ENCODE measurements around the gene ZNF639. TPM values are rescaled to one million over a fixed set of nuclear protein-coding genes. Genes with fewer than 3 reads are reported as not detected.

The ZNF639 gene
- total and polyA plus RNA-seq, 10 of the 15 experiments (the other 5 are each of a cell fraction or from before 2014, with no cell fraction given): 16.3 to 61.2 (median 35.3) TPM

GRCh38 chr3:179363332-179363731, 40.5 kb downstream of the ZNF639 start:
- Histone ChIP-seq H3K36me3 (ENCODE audit: control insufficient read depth in 2 of 2, insufficient read depth in 2 of 2, low read length in 1 of 2) (peaks cover 6 to 36% of the 10 kb centered on the region in 2 experiments), H2AFZ (ENCODE audit: control insufficient read depth, low read depth, low read length) (no peak overlapping the region), H3K4me2 (ENCODE audit: control insufficient read depth, insufficient read depth) (no peak overlapping the region), H3K9me3 (replicated peaks; ENCODE audit: control insufficient read depth, insufficient read depth, low read length) (no peaks in the 10 kb centered on the region), H3K27ac (ENCODE audit: control insufficient read depth, insufficient read depth) (no peak overlapping the region), H3K79me2 (ENCODE audit: control insufficient read depth, insufficient read depth, low read length) (no peaks in the 10 kb centered on the region), H3K27me3 (replicated peaks in 1 of 2; ENCODE audit: control insufficient read depth in 2 of 2, insufficient read depth in 2 of 2, low read length in 1 of 2) (no peaks in the 10 kb centered on the region), H3K4me3 (no peak overlapping the region), H3K9ac (ENCODE audit: control insufficient read depth, insufficient read depth, low read length) (no peak overlapping the region), H3K4me1 (ENCODE audit: control insufficient read depth, insufficient read depth, low read length) (no peaks in the 10 kb centered on the region), H4K20me1 (ENCODE audit: control insufficient read depth, insufficient read depth) (no peaks in the 10 kb centered on the region)
- RAD21 ChIA-PET (ENCODE audit: unreplicated experiment): interaction anchor here (1.4 kb wide), 1 partner anchor 14 kb away, joined by 6 read pairs; no protein-coding TSS in a partner anchor
- FAIRE-seq (no peak), ATAC-seq (no peak), DNase-seq (ENCODE audit: low read depth, low spot score) (no peak)
- no TSS peak for BruUV-seq (replicated peaks)
- POLR2A ChIA-PET: interaction anchor here (0.7 kb wide), 1 partner anchor 17 kb away, joined by 3 read pairs; no protein-coding TSS in a partner anchor
- WGBS (ENCODE audit: insufficient coverage, insufficient replicate concordance, low lambda C conversion rate, missing lambda C conversion rate): 96% methylated on average over 5 of the region's 5 CpGs
- CTCF ChIA-PET: interaction anchor here (1.5 kb wide), 1 partner anchor 42 kb away, joined by 3 read pairs; no protein-coding TSS in a partner anchor
- intact Hi-C loops (cut with micrococcal nuclease; ENCODE audit: unreplicated experiment): no loop called here
- SMC1A ChIA-PET (ENCODE audit: uncharacterized antibody, unreplicated experiment): interaction anchor here (1.3 to 1.6 kb wide), 4 partner anchors 12 to 42 kb away, joined by 3 to 6 read pairs (median 6); no protein-coding TSS in a partner anchor
- in situ Hi-C loops (cut with MboI): no loop called here
- TF ChIP-seq TBL1XR1 (IDR thresholded peaks at IDR 0.05; ENCODE audit: low read depth, low read length) (no peak), PAX8 (IDR thresholded peaks at IDR 0.05) (no peak), SMC3 (IDR thresholded peaks at IDR 0.05; ENCODE audit: borderline replicate concordance, low read length) (no peak)

DNA sequence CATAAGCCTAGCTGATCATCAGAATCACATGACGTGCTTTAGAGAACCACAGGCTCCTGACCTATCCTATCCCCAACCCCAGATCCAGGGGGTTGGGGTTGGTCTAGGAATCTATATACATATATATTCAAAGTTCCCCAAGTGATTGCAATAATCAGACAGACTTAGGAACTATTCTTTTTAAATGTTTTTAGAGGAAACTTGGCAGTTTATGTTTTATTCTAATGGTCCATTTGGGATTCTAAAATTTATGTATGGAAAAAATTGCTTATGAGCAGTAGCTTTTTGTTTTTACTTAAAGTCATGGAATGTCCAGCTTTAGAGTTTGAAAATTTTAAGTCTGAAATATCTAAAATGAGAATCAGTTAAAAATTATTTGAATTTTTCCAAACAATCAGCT, 46.8 kb downstream of the ZNF639 start:
- SMC1A ChIA-PET (ENCODE audit: uncharacterized antibody, unreplicated experiment): interaction anchor here (0.6 to 1.2 kb wide), 8 partner anchors 11 to 313 kb away, joined by 3 to 4 read pairs (median 3); no protein-coding TSS in a partner anchor
- DNase-seq (ENCODE audit: low read depth, low spot score) (no peak), FAIRE-seq (no peak), ATAC-seq (no peak)
- Histone ChIP-seq H4K20me1 (ENCODE audit: control insufficient read depth, insufficient read depth) (no peaks in the 10 kb centered on the region), H3K27ac (ENCODE audit: control insufficient read depth, insufficient read depth) (no peak overlapping the region), H3K27me3 (replicated peaks in 1 of 2; ENCODE audit: control insufficient read depth in 2 of 2, insufficient read depth in 2 of 2, low read length in 1 of 2) (no peaks in the 10 kb centered on the region), H3K79me2 (ENCODE audit: control insufficient read depth, insufficient read depth, low read length) (no peaks in the 10 kb centered on the region), H3K36me3 (ENCODE audit: control insufficient read depth in 2 of 2, insufficient read depth in 2 of 2, low read length in 1 of 2) (peaks cover 2 to 40% of the 10 kb centered on the region in 2 experiments), H3K9ac (ENCODE audit: control insufficient read depth, insufficient read depth, low read length) (no peak overlapping the region), H3K4me2 (ENCODE audit: control insufficient read depth, insufficient read depth) (no peak overlapping the region), H3K9me3 (replicated peaks; ENCODE audit: control insufficient read depth, insufficient read depth, low read length) (no peaks in the 10 kb centered on the region), H3K4me1 (ENCODE audit: control insufficient read depth, insufficient read depth, low read length) (no peaks in the 10 kb centered on the region), H3K4me3 (no peak overlapping the region), H2AFZ (ENCODE audit: control insufficient read depth, low read depth, low read length) (no peak overlapping the region)
- POLR2A ChIA-PET: interaction anchor here (0.6 kb wide), 1 partner anchor 1243 kb away, joined by 4 read pairs; no protein-coding TSS in a partner anchor
- in situ Hi-C loops (cut with MboI) (no loop called here), intact Hi-C loops (cut with micrococcal nuclease; ENCODE audit: unreplicated experiment) (no loop called here)
- 93% methylated on average over 1 of the region's 1 CpG for WGBS (ENCODE audit: insufficient coverage, insufficient replicate concordance, low lambda C conversion rate, missing lambda C conversion rate)
- no TSS peak for BruUV-seq (replicated peaks)
- CTCF ChIA-PET: interaction anchor here (1.0 to 1.3 kb wide), 4 partner anchors 16 to 27 kb away, joined by 3 read pairs; no protein-coding TSS in a partner anchor
- no peak for TF ChIP-seq RAD21 (IDR thresholded peaks at IDR 0.05; ENCODE audit: insufficient read depth, low read depth, low read length)
- TF ChIP-seq ESRRA (IDR thresholded peaks at IDR 0.05; ENCODE audit: low read length): no peak
- TF ChIP-seq, protein P1, sequence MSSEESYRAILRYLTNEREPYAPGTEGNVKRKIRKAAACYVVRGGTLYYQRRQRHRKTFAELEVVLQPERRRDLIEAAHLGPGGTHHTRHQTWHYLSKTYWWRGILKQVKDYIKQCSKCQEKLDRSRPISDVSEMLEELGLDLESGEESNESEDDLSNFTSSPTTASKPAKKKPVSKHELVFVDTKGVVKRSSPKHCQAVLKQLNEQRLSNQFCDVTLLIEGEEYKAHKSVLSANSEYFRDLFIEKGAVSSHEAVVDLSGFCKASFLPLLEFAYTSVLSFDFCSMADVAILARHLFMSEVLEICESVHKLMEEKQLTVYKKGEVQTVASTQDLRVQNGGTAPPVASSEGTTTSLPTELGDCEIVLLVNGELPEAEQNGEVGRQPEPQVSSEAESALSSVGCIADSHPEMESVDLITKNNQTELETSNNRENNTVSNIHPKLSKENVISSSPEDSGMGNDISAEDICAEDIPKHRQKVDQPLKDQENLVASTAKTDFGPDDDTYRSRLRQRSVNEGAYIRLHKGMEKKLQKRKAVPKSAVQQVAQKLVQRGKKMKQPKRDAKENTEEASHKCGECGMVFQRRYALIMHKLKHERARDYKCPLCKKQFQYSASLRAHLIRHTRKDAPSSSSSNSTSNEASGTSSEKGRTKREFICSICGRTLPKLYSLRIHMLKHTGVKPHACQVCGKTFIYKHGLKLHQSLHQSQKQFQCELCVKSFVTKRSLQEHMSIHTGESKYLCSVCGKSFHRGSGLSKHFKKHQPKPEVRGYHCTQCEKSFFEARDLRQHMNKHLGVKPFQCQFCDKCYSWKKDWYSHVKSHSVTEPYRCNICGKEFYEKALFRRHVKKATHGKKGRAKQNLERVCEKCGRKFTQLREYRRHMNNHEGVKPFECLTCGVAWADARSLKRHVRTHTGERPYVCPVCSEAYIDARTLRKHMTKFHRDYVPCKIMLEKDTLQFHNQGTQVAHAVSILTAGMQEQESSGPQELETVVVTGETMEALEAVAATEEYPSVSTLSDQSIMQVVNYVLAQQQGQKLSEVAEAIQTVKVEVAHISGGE (CRISPR knock-in tag; IDR thresholded peaks at IDR 0.05): no peak
- no peak for TF ChIP-seq CBX5 (IDR thresholded peaks at IDR 0.05; ENCODE audit: low read depth)
- no peak for TF ChIP-seq EGR1 (IDR thresholded peaks at IDR 0.05; ENCODE audit: borderline replicate concordance in 1 of 2, low read depth in 2 of 2, low read length in 2 of 2)
- TF ChIP-seq HDGF (IDR thresholded peaks at IDR 0.05): no peak
- no peak for TF ChIP-seq NFYA (IDR thresholded peaks at IDR 0.05; ENCODE audit: borderline replicate concordance, low read depth, low read length)
- RAD21 ChIA-PET (ENCODE audit: unreplicated experiment): no interaction called here

Data from GM12878 (cell line).